Upper lobe of right lung (tissue), 1 donor: ENCODE measurements around the gene S1PR3. TPM values are rescaled to one million over a fixed set of nuclear protein-coding genes. Genes with fewer than 3 reads are reported as not detected.

Experiments
- ATAC-seq: fragments of 200-7000 bp; cut with Tn5 transposase; one replicate; pipeline ENCODE4 v1.9.1; 2020; ENCODE audit warnings: mild to moderate bottlenecking, moderate library complexity
- DNase-seq: peaks from one replicate; pipeline ENCODE4 v3.0.0-alpha.2; 2020
- H3K27ac ChIP-seq: fragments of 200-600 bp; one replicate; pipeline ENCODE4 v1.8.0; 2022
- H3K27me3 ChIP-seq: fragments of 200-600 bp; one replicate; pipeline ENCODE4 v1.8.0; 2022; ENCODE audit warnings: mild to moderate bottlenecking
- H3K36me3 ChIP-seq: fragments of 200-600 bp; one replicate; pipeline ENCODE4 v1.8.0; 2022
- H3K4me1 ChIP-seq: fragments of 200-600 bp; one replicate; pipeline ENCODE4 v1.8.0; 2022
- H3K4me3 ChIP-seq: fragments of 200-600 bp; one replicate; pipeline ENCODE4 v1.8.0; 2022; ENCODE audit warnings: mild to moderate bottlenecking
- H3K9me3 ChIP-seq: fragments of 200-600 bp; one replicate; pipeline ENCODE4 v1.8.0; 2022
- CTCF ChIP-seq: fragments of 200-600 bp; IDR thresholded peaks from one replicate; pipeline ENCODE4 v1.8.0; 2022; ENCODE audit warnings: antibody characterized with exemption
- intact Hi-C: fragments of 100-400 bp; cut with DNase I; formaldehyde crosslinking; loops from one replicate; pipeline ENCODE4 v1.11.0; 2022
- total RNA-seq: library from RNA; stranded (reverse); fragmentation: NEBNext Ultra II Directional; extraction: Animal tissue kit (Norgen Biotek cat#: 25700); gene quantifications from one replicate; pipeline ENCODE4 v1.2.1, GENCODE V29; 2021
- donor health status: DM: no; HTN: yes; CAD: no; lungs with severe emphysema.

S1PR3 gene
- total RNA-seq, 1 donor from 2014 or later: 10.2 TPM

DNA sequence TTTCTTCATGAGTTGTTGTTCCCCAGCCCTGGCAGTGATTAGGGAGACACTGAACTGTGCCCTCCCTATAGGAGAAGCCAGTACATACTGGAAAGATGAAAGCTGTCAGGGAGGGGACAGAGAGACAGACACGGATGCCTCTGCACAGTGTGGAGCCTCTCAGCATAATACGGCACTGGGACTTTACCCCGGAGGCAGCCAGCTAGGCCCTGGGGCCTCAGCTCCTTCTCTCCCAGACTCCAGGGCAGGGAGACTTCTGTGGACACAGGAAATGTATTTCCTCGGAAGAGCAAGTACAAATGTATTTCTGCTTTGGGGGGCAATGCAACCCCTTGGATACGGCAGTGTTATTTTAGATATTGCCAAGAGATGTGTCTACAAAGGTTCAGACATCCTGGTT lies 62.0 kb downstream of the S1PR3 start:
- Histone ChIP-seq H3K36me3 (no peaks in the 10 kb centered on the region), H3K4me1 (no peaks in the 10 kb centered on the region), H3K9me3 (no peaks in the 10 kb centered on the region), H3K27ac (no peak overlapping the region), H3K4me3 (no peak overlapping the region), H3K27me3 (no peaks in the 10 kb centered on the region)
- ATAC-seq: no peak
- intact Hi-C loops: no loop called here
- DNase-seq: no peak
- no peak for TF ChIP-seq CTCF

Other genes with a start within 250 kb of the S1PR3 start
- 12.9 TPM for gene SHC3, start 187.3 kb downstream of the S1PR3 start, total RNA-seq